OCI-LY7 (cell line): ENCODE results near the gene IMMP2L.

Experiments
- EZH2phosphoT487 ChIP-seq: fragments of 200-600 bp; sonication (generic); IDR thresholded peaks from 2 replicates; pipeline ENCODE4 v1.6.1; 2018; ENCODE audit warnings: low read depth, borderline replicate concordance, mild to moderate bottlenecking, mixed run types, antibody characterized with exemption, low read length, moderate library complexity, mixed read lengths
- TF ChIP-seq, protein P1 (sequence below): fragments of 200-600 bp; sonication (generic); conservative IDR thresholded peaks from 2 replicates; pipeline ENCODE4 v1.5.1; 2014; ENCODE audit warnings: mild to moderate bottlenecking, antibody characterized with exemption, low read length, moderate library complexity, mixed read lengths

DNA sequence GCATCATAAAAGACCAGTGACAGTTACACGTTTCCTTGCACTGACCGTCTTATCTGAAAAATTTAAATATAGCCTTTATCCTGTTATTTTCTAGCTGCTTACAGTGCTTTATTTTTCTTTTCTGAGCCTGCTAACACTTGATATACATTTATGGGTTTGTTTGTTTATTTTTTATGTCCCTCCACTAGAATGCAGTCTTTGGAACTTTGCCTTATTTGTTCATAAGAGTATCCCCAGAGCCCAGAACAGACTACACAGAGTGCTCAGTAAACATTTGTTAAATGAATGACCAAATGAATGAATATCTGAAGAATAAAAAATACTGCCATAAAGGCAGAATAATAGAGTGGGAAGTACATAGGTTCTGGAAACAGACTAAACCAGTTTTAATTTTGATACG lies 673.7 kb downstream of the IMMP2L start:
- TF ChIP-seq, protein P1, sequence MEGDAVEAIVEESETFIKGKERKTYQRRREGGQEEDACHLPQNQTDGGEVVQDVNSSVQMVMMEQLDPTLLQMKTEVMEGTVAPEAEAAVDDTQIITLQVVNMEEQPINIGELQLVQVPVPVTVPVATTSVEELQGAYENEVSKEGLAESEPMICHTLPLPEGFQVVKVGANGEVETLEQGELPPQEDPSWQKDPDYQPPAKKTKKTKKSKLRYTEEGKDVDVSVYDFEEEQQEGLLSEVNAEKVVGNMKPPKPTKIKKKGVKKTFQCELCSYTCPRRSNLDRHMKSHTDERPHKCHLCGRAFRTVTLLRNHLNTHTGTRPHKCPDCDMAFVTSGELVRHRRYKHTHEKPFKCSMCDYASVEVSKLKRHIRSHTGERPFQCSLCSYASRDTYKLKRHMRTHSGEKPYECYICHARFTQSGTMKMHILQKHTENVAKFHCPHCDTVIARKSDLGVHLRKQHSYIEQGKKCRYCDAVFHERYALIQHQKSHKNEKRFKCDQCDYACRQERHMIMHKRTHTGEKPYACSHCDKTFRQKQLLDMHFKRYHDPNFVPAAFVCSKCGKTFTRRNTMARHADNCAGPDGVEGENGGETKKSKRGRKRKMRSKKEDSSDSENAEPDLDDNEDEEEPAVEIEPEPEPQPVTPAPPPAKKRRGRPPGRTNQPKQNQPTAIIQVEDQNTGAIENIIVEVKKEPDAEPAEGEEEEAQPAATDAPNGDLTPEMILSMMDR = no peak
- TF ChIP-seq EZH2phosphoT487 = no peak
